HG03460 (cell line): Measurements from ENCODE around the gene GPSM1.
"Not testable (repeated sequence)": the region's sequence is repeated elsewhere in the genome, so short reads cannot be mapped to it uniquely, and the experiment has no call there.

Experiments
- ATAC-seq: cut with Tn5 transposase; IDR thresholded peaks from one replicate; pipeline ENCODE4 v1.9.1; 2021; ENCODE audit not compliant: unreplicated experiment

Gene GPSM1

GRCh38 chr9:136343121-136343883 lies 16.0 kb downstream of the GPSM1 start:
- no peak for ATAC-seq

GRCh38 chr9:136343884-136344269 lies 16.5 kb downstream of the GPSM1 start:
- ATAC-seq: no peak

- ATAC-seq: no peak
Observed at GRCh38 chr9:136344544-136345280, 17.4 kb downstream of the GPSM1 start.

GRCh38 chr9:136345281-136346156 lies 18.2 kb downstream of the GPSM1 start:
- ATAC-seq: no peak

- no peak for ATAC-seq
Observed at GRCh38 chr9:136346157-136346481, 18.8 kb downstream of the GPSM1 start.

GRCh38 chr9:136346927-136347465 lies 19.7 kb downstream of the GPSM1 start:
- no peak for ATAC-seq

GRCh38 chr9:136347472-136348256 lies 20.3 kb downstream of the GPSM1 start:
- no peak for ATAC-seq

GRCh38 chr9:136348691-136349090 lies 21.4 kb downstream of the GPSM1 start:
- ATAC-seq: no peak

DNA sequence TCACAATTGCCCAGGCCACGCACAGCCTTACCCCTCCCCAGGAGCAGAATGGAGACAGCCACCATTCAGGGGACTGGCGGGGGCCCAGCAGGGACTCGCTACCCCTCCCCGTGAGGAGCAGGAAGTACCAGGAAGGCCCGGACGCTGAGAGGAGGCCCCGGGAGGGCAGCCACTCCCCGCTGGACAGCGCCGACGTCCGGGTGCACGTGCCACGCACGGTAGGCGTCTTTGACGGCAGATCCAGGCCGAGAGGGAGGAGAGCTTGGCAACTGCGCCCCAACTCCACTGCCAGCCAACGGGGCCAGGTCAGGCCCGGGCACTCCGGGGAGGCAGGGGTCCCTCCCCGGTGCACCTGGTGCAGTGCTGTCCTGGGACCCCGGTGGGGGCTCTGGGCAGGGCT lies 22.2 kb downstream of the GPSM1 start:
- no peak for ATAC-seq

- no peak for ATAC-seq
Observed at GRCh38 chr9:136351252-136351800, 24.0 kb downstream of the GPSM1 start.

DNA sequence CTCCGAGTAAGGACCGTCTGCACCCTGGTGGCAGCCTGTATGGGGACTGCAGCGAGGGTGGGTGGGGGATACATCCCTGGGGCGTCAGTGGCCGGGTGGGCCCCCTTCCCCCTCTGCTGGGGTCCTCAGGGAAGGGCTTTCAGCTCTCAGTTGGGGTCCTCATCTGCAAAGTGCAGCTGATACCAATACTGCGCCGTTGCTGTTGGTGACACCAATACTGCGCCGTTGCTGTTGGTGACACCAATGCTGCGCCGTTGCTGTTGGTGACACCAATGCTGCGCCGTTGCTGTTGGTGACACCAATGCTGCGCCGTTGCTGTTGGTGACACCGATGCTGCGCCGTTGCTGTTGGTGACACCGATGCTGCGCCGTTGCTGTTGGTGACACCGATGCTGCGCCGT lies 24.5 kb downstream of the GPSM1 start:
- ATAC-seq: not testable (repeated sequence)

DNA sequence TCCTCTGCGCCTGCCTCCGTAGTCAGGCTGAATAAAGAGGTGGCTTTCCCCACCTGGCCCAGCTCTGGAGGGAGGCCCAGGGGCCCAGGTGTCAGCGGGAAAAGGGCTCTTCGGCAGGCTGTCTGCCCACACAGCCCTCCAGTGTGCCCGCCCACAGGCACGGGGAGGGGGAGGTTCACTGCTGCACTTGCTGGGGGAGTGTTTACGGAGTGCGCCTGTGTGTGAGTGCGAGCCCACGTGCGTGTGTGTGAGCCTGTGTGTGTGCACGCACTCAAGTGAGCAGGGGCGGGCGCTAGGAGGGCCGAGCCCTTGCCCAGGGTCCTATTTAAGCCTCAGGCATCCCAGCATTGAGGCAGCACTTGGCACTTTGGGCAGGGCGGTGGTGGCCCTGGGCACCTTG lies 25.3 kb downstream of the GPSM1 start:
- no peak for ATAC-seq

- ATAC-seq: no peak
Observed at GRCh38 chr9:136353088-136353487, 25.7 kb downstream of the GPSM1 start.

DNA sequence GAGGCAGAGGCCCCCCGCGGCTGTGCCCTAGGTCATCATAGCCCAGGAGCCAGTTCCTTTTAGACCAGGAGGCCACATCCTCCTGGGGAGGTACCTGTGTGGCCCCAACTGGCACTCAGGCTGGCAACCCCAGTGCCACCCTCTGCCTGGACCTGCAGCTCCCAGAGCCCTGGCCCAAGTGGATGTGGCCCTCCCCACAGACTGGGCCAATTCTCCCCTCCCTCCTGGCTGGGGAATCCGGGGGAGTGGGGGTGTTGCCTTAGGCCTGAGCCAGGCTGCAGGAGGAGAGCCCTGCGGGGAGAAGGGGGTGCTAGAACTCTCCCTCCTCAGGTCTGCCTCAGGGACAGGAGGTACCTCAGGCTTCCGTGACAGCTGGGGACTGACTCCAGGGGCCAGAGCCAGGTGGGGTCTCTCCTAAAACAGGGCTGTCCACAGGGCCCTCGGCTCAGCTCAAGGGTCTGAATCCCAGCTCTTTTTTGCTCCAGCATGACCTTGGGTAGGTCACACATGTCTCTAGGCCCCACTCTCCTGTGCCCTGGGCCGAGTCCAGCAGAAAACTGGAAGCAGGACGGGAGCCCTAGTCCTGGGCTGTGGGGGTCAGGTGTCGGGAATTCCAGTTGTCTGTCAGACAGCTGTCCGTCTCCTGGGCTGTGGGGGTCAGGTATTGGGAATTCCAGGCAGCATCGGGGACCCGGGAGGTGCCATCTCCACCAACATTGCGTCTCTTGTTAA lies 26.6 kb downstream of the GPSM1 start:
- ATAC-seq: no peak

DNA sequence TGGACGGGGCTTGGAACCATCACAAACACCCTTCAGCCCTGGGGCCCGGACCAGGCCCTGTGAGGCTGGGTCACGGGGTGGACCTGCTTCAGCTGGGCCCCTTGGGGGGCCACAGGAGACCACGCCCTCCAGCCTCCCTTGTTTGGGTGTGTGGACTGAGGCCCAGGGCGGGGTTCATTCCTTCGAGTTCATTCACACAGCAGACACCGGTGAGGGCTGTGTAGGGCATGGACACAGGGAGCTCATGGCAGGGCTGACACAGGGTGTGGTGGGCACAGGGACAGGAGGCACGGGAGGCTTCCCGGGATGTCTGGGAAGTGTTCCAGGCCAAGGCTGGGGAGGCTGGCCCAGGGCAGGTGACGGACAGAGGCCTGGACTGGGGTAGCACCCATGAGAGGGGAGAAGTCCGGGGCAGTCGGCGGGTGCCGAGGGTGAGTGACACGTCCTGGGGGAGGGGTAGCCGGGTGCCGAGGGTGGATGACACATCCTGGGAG lies 27.3 kb downstream of the GPSM1 start:
- no peak for ATAC-seq

GRCh38 chr9:136355616-136356557 lies 28.5 kb downstream of the GPSM1 start:
- no peak for ATAC-seq

DNA sequence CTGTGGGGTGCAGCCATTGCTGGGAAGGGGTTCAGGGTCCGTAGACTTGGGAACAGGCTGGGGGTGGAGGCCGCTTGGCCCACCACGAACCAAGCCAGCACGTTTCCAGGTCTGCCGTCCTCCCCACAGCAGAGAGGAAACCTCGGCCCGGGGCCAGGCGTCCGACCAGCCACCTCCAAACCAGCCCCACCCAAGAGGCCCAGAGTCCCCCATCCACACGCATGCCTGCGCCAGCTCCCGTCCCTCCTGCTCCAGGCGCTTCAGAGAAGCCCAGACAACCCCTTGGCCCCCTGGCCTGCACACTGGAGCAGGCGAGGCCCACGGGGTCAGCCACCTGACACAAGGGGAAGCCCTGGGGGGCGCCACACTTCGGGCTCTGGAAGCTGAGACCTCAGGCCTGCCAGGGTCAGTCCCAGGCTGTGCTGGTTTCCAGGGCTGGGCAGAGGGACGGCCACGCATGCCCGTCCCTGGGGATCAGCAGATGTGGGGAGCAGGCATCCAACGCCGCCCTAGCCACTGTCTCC lies 29.9 kb downstream of the GPSM1 start:
- no peak for ATAC-seq

DNA sequence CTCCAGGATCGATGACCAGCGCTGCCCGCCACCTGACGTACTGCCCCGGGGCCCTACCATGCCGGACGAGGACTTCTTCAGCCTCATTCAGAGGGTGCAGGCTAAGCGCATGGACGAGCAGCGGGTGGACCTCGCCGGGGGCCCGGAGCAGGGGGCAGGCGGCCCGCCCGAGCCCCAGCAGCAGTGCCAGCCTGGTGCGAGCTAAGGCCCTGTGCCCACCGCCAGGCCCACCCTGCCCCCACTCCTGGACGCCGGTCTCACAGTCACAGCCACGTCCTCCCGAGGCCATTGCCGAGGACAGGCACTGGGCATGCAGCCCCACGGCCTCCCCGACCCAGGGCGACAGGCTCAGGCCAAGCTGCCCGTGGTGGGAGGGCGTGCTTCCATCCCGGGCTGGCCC lies 30.7 kb downstream of the GPSM1 start:
- no peak for ATAC-seq
